Measurements from ENCODE around the gene MXI1.
A peak's percentile ranks its signal among the peaks of the same experiment; 100 is the strongest.

MXI1 gene

DNA sequence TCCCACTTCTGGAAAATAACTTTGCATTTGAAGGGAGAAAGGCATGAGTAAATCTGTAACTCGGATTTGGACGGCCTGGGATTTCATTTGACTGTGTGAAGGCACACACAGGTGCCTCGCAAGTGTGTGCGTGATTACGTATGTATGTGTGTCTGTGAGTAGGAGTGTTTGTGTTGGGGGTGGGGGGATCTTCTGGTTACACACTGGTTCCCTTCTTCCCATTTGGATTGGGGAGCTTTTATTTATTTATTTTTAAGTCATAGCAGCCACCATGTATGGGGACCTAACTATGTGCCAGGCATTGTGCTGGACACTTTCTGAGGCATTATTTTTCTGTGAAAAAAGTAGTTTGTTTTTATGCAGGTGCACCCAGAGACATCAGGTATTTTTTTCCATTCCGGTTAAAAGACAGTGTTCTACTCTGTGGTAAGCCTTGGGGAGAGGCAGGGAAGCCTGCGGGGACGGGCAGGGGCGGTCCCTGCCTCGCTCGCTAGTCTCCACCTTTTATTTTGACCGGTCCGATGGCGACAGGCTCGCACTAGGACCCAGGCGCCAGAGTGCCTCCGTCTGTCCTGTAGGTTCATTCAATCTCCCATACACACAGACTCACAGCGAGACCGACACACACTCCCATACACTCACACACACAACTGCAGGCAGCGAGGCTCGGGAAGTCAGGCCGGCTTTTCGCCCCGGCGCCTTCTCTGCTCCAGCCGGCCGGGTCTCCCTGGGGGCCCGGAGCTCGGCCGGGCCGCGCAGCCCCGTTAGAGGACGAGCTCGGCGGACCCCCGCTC is at the start of gene MXI1:
MXI1 (plus strand) TSS at position 595 of the 794 bp plus-strand sequence. CDS start 204 bp downstream, outside the sequence.
- peak; percentile 61 for DNase-seq (ENCODE audit: extremely low read depth, low read depth)
- peak within 1 kb of the TSS; percentile 69 for H3K4me3 ChIP-seq (replicated peaks; ENCODE audit: low read depth, low read length)
- TF ChIP-seq, protein P1, sequence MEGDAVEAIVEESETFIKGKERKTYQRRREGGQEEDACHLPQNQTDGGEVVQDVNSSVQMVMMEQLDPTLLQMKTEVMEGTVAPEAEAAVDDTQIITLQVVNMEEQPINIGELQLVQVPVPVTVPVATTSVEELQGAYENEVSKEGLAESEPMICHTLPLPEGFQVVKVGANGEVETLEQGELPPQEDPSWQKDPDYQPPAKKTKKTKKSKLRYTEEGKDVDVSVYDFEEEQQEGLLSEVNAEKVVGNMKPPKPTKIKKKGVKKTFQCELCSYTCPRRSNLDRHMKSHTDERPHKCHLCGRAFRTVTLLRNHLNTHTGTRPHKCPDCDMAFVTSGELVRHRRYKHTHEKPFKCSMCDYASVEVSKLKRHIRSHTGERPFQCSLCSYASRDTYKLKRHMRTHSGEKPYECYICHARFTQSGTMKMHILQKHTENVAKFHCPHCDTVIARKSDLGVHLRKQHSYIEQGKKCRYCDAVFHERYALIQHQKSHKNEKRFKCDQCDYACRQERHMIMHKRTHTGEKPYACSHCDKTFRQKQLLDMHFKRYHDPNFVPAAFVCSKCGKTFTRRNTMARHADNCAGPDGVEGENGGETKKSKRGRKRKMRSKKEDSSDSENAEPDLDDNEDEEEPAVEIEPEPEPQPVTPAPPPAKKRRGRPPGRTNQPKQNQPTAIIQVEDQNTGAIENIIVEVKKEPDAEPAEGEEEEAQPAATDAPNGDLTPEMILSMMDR (IDR thresholded peaks at IDR 0.05; ENCODE audit: low read depth, low read length, missing control alignments), result no peak

DNA sequence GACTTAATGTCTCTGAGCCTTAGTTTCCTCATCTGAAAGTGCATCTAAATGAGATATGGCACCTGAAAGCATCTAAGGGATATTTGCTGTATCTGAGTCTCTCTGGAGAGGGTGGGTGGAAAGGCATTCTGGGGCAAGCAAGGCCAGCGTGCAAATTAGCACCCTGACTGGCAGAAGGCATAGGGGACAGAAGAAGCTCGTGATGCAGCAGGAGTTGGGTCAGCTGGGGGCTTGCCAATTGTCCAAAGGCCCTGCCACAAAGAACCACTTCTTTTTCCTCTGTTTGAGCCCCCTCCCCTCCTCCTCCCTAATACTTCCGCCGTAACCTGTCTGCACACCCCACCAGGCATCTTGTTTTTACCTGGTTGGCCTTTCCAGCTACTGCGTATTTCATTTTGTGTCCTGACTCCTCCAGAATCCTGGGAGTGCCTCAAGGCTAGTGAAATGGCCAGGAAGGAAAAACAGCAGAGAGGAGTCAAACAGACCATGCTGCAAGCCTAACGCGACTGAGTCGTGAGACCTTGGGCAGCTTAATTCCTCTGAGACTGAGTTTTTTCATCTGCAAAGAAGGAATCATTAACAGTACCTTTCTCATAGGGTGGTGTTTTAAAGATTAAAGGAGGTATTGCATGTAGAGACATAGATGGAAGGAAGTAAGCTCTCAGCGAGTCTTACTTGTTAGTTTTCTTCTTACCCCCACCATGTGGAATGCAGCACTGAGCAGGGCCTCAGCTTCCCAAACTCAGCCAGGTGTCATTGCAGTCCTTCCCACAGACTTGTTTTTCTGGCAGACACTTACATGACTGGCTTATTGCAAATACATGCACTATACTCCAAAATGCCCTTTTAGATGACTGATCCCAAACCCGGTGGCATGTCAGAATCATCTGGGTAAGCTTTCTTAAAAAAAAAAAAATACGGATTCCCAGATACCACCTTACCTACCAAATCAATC is 49.1 kb upstream of the MXI1 start:
- H3K4me3 ChIP-seq (replicated peaks; ENCODE audit: low read depth, low read length), result no peak overlapping the region
- TF ChIP-seq, protein P1 (IDR thresholded peaks at IDR 0.05; ENCODE audit: low read depth, low read length, missing control alignments), result no peak
- no peak for DNase-seq (ENCODE audit: extremely low read depth, low read depth)

DNA sequence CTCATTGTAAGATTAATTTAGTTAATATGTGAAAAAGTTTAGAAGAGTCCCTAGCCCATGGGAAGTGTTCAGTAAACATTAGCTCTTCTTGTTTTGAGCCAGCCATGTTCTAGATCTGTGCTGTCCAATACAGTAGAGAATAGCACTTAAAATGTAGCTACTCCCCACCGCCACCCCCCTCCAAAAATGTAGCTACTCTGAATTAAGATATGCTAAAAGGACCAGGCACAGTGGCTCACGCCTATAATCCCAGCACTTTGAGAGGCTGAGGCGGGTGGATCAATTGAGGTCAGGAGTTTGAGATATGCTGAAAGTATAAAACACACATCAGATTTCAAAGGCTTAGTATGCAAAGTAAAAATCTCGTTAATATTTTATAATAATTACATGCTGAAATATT is 47.3 kb upstream of the MXI1 start:
- DNase-seq (ENCODE audit: extremely low read depth, low read depth), result no peak
- TF ChIP-seq, protein P1 (IDR thresholded peaks at IDR 0.05; ENCODE audit: low read depth, low read length, missing control alignments), result no peak
- no peak overlapping the region for H3K4me3 ChIP-seq (replicated peaks; ENCODE audit: low read depth, low read length)

DNA sequence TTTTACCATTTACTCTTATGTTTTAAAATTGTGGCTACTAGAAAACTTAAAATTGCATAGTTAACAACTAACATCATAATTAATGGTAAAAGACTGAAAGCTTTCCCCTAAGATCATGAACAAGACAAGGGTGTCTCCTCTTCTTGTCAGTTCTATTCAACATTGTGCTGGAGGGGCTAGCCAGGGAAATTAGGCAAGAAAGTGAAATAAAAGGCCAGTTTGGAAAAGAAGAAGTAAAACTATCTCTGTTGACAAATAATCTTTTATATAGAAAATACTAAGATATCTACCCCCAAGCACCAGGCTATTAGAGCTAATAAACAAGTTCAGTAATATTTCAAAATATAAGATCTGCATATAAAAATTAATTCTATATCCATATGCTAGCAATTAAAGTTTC is 46.9 kb upstream of the MXI1 start:
- H3K4me3 ChIP-seq (replicated peaks; ENCODE audit: low read depth, low read length), result no peak overlapping the region
- TF ChIP-seq, protein P1 (IDR thresholded peaks at IDR 0.05; ENCODE audit: low read depth, low read length, missing control alignments), result no peak
- DNase-seq (ENCODE audit: extremely low read depth, low read depth), result no peak

DNA sequence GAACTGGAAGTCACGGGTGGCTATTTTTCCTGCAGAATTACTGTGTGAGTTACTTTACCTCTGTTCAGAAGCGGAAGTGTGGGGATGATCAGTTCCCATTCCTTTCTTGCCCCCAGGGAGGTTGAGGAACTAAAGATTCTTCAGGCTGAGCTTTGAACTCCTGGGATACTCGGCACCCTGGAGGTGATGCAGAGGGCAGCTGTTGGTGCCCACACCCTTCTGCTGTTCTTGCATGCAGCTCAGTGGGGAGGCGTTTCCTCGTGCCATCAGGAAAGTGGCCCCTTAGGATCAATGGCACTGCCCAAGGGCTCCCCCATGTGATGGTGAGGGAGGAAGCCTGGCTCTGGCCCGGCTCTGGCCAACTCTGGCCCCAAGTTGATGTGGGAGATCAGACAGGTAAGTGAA is 44.7 kb upstream of the MXI1 start:
- TF ChIP-seq, protein P1 (IDR thresholded peaks at IDR 0.05; ENCODE audit: low read depth, low read length, missing control alignments), result no peak
- DNase-seq (ENCODE audit: extremely low read depth, low read depth), result no peak
- no peak overlapping the region for H3K4me3 ChIP-seq (replicated peaks; ENCODE audit: low read depth, low read length)

DNA sequence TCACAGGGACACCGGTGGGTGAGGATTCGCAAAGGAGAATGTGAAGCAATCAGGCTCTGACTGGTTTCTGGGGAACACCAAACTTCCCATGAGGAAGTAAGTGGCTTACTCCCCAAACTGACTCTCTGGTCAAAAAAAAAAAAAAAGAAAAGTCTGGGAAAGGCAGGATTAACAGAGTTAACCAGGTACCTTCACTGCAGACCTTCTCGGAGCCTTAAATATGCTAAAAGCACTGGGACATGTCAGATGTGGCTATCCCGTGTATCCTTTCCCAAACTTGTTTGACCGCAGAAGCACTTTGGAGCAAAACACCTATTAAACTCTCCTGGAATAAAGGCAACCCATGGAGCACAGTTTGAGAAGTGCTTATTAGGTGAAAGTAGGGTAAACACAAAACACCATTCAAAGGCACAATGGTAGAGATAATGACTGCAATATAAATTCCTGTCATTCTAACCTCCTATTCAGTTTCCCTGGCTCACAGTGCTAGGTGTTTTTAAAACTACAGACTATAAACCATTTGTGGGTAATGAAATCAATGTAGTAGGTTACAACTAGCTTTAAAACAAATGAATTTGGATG is 44.1 kb upstream of the MXI1 start:
- H3K4me3 ChIP-seq (replicated peaks; ENCODE audit: low read depth, low read length), result no peak overlapping the region
- TF ChIP-seq, protein P1 (IDR thresholded peaks at IDR 0.05; ENCODE audit: low read depth, low read length, missing control alignments), result no peak
- DNase-seq (ENCODE audit: extremely low read depth, low read depth), result no peak

Measured in HFF-Myc (cell line).